RKO (cell line): ENCODE measurements around the gene VAC14.

Experiments used
- DNase-seq: peaks from one replicate; pipeline ENCODE4 v3.0.0-alpha.2; 2016; ENCODE audit warnings: low spot score

VAC14 gene

DNA sequence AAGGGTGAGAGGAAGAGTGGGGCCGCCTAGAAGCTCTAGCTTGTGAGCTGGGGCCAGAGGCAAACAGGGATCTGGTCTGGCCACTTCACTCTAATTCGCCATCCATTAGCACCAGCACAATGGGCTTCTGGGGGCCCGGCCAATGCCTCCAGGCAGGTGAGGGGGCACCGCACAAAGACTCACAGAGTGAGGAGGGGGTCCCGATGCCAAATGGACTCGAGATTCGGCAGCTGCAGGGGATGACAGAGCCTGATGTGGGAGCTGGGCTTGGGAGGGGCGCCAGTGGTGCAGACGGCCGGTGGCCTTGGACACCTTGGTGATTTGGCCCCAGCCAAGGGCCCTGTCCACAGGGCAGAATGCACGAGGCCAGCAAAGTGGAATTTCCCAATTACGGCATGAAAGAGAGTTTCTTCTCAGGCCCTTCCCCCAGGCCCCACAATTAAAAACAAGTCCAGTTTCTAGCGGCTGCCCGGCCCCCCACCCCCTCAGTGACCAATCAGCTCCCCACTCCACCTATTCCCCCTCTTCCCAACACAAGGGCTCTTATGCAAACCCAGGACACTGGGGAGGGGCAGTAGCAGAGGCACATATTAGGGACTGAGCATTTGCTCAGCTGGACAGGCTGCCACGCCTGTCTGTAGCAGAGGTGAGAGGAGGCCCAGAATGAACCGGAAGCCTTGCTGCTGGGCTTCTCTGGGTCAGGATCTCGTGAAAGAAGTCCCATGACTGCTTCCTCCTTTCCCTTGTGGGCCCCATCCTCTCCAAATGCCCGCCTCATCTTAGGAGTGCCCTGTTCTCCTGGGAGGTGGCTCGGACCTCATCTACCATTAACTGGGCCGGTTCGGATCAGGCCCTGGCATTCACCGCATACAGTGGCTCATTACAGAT, 75.7 kb downstream of the VAC14 start:
- DNase-seq, result no peak

DNA sequence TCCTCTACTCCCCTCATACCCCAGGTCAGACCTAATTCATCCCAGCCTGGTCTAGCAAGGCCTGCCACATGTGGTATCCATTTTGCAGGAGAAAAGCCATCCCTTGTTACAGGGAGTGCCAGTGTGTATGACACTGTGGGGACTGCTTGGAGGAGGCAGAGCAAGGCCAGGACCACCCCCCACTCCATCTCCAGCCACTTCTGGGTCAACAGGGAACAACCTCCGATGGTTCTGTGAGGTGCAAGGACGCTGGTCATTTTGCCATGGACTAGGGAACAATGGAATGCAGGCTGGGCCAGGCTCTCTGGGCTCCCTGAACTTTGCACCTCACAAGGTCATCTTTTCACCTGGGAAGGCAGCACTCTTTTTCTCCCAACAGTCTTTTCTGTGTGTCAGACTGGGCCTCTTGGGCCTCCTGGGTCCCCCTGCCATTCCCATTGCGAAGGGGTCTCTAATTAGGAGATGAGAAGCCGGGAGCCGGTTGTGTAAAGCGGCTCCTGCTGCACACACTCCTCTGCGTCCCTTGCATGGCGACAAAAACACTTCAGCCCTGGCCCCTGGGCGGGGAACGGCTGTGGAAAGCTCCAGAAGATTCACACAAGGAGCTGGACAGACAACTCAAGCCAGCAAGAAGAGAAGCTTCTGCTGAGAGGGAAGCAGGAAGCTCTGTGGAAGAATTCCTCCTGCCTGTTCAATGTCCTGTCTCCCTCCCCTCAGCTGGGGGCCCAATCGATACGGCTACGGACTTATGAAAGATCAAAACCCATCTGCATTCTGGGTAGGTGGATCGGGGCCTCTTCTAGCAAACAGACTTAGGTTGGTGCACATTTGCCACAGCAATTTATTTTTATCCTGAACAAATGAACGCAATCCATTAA, 76.6 kb downstream of the VAC14 start:
- DNase-seq, result no peak

DNA sequence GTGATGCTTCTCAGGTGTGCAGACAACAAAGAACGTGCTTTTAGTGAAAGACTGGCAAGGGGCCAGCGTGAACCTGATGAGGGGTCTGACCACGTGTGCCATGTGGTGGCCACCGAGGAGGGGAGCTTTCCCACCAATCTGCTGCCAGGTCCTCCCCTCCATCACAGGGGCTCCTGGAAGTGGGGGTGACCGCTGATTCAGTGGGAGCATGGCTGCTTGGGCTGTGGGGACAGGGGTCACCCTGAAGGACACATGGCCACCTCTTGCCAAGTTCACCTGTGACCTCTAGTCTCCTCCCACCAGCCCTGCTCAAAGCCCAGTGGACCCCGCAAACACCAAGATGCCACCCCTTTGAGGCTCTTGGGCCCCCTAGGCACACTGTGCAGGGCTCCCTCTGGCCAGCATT, 77.2 kb downstream of the VAC14 start:
- DNase-seq, result no peak

DNA sequence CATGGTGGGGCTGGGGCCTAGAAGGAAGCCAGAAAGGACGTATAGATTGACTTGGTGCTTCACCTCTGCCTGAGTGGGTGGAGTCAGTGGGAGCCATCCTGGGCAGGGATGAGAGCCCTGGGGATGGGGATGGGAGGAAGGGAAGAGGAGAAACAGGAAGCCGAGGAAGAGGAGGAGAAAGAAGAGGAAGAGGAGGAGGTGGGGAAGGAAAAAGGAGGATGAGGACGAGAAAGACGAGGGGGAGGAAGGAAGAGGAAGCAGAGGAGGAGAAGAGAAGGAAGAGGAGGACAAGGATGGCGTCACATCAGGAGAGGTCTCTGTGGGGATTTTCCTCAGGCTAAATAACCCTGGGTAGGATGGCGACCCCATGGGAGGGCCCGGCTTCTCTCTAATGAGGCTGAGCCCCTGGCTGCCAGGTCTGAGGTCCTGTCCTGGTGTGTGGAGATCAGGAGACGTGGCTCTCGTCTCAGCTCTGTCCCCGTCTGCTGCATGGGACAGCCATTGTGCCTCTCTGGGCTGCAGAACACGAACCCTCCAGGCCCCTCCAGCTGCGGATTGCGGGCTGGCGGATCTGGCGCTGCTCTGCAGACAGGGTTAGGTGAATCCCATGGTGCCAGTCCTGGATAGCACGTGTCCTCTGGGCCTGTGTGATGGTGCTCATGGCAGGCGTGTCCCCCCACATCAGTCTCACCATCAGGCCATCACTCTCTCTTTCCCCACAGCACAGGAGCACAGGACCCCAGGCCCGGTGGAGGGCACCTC, 79.6 kb downstream of the VAC14 start:
- no peak for DNase-seq

DNA sequence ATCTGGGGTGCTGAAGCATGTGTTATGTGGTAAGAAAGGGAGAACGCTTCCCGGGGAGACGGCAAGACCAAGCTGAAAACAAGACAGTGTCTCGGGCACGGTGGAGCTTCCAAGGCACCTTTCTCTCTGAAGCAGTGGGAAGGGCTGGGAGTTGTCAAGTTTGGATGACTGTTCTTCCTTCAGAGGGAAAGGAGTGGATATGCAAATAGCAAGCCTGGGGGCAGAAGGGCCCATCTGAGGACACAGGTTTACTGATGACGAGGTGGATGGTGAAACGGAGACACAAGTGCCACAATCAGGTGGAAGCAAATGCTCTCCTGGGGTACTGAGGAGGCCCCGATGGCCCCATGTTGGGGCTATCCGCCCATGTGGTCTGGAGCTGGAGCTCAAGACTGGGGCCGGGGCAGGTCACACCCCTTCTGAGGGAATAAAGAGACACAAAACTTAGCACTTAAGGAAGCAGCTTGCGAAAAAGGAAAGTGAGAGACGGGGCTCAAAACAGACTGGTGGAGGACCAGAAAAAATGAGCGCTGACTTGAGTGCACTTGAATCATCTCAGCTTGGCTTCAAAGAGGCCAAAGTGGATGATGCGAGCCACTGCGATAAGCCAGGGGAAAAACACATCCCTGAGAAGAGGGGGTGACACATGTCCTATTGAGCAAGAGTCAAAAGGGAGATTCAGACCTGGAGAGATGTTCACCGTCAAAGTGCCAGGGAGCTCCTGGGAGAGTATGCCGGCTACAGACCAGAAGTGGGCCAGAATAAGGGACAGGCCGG, 80.3 kb downstream of the VAC14 start:
- DNase-seq, result no peak

DNA sequence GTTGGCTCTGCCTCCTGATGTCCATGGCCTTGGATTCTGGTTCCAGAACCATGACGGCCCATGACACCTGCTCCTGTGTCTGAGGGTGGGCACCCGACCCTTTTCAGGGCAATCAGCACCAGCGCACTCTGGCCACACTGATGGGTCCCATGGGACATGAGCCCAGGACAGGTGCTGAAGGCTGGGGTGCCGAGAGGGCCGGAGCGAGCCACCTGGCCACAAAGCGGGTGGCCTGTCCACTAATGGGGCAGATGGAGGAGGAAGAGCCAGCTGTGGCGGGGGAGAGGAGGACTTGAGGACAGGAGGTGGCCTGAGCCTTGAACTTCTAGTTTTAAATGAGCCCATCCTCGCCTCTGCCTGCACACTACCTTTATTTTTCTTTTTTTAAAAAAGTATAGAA, 83.9 kb downstream of the VAC14 start:
- DNase-seq, result no peak

DNA sequence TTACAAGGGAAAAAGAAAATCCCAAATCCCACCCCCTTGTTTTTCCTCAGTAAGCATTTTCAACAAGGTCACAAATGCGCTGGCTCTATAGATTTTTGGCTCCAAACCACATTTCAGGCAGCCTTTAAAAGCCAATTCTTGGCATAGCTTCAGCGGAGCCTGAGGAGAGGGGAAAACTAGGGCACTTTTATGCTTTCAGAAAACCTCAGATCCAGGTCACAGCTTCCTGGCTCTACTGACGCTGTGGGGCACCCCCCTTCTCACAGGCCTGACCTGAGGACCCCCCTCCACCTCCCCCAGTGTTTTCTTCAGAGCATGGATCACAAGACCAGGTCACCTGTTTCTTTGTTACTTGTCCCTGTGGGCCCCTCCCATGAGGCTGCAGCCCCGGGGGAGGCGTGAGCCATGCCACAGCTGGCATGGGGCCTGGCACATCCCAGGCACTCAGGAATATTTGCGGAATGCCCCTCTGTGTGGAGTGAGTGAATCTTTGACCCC, 85.0 kb downstream of the VAC14 start:
- DNase-seq, result no peak

DNA sequence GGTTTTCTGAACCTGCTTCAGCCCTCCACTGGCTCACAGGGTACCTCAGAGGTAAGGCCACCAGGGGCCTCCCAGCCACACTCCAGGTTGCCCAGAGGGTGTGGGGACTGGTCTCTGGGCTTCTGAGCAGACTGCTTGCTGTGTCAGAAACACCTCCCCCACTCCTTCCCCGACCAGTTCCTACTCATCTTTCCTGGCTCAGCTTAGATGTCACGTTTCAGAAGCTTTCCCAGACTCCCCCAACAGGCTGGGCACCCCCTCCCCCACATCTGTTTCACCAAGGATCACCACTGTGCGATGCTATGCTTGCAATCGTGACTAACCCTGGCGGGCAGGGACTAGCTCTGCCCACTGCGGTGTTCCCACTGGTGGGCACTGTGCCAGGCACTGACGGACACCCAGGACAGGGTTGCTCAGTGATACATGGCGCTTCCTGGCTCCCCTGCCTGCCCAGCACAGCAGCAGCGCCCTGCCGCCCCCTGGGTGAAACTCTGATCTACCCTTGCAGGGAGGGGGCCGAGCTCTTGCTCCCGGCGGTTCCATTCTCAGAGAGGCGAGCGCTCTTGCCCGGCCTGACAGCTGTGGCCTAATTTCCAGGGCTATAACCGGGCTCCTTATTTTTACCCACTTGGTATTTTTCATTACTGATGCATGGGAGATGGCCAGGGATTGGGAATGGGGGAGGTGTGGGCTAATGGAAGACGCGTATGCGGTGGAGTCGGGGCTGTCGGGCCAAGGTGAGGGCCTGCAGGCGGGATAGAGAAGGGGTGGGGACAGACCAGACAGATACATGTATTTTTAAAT, 85.7 kb downstream of the VAC14 start:
- DNase-seq, result no peak

DNA sequence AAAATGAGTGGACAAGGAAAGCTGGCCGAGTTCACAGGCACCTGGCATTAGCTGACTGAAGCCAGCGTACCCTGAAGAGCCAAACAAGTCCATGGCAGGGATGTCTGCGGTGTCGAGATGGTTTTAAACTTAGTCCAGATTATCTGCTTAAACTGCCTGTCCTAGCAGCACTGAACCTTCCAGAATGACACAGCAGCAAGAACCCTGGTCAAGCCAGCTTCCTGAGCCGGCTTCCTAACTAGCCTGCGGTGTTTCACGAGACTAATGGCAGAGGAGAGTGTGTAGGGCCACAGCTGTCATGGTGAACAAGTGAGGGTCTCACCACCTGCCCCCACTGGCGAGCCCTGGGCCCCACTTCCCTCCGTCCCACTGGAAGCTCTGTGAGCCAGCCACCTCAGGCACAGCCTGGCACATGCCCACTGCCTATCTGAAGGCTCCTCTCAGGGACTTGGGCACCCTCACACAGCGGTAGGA, 86.3 kb downstream of the VAC14 start:
- no peak for DNase-seq

- no peak for DNase-seq
Measured at GRCh38 chr16:70713824-70714223, 87.1 kb downstream of the VAC14 start.

DNA sequence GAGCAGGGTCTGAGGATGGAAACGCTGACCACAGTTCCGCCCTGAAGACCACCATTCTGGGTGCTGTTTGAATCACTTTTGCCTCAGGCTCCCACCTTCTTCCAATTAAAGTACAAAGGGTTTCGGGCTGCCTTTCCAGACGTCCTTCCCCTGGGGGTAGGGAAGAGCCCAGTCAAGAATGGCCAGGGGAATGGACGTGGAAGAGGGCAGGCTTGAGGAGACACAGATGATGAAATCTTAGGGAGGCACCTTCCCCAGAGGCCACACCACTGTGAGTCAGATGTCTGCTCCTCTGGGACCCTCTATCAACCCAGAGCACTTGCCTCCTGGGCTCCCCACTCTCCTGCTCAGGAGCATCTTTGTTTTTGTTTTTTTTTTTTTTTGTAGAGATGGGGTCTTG, 87.6 kb downstream of the VAC14 start:
- no peak for DNase-seq

DNA sequence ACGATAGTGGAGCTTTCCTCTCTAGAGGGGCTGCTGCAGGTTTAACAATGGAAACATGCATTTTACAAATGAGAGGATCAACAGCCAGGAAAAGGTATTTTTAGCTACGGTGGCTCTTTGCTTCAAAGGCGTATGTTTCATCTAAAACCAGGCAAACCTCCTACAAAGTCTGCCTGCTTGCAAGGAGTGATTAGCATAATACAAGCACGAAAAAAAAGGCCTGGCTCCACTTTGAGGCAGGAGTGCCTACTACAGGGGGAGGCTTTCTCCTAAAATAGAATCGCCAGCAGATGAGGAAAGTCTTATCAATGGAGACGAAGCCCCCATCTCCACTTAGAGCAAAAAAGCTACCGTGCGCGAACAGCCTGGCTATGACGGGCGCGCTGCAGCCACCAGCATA, 88.0 kb downstream of the VAC14 start:
- DNase-seq, result no peak

DNA sequence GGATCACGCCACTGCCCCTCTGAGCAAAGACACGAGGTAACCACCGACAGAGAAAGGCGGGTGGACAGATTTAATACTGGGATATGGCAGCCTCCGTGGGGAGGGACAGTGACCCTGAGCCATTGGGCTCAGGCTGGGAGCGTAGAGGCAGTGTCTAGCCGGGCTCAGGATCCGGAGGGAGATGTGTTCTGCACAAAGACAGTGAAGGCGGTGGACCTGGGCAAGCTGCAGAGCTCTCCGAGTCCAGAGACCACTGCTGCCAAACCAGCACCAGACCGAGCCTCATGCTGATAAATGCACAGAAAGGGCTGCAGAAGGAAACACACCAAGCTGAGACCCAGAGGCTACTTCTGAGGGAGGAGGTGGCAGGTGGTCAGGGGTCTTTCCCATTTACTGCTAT, 88.6 kb downstream of the VAC14 start:
- no peak for DNase-seq

DNA sequence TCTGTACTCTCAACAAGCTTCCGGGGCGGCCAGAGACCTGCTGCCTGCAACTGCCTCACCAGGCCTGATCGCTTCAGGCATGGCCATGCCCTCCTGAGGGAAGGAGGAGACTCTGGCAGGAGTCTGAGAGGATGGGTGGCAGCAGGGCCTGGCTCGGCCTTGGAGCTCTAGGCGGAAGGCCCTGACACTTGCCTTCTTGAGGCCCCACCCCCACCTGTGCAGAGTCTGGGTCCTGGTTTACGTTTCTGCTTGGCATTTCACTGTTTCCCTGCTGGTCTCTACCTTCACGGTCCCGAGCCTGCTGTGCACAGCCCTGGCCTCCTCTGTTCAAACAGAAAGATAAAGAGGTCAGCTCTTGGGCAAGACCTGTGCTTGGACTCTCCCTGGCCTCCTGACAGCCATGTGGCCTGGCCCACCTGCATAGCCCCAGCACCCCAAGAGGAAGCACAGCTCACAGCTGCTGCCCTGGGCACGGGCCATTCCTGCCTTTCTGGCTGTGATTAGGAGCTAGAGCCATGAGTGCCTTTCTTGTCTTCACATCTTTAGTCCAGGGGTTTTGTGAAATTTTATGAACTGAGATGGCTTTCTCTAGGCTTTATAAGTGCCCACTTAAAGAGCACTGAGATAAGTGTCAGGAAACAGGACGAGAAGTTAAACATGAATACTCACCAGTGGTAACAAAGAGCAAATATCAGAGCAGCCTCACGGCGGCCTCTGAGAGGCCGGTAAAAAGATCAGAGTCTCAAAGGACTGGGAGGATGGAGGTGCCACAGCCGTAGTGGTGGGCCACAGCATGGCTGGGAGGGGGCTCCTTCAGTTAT, 89.5 kb downstream of the VAC14 start:
- DNase-seq, result no peak

- DNase-seq, result no peak
Measured at GRCh38 chr16:70710422-70711210, 90.3 kb downstream of the VAC14 start.

DNA sequence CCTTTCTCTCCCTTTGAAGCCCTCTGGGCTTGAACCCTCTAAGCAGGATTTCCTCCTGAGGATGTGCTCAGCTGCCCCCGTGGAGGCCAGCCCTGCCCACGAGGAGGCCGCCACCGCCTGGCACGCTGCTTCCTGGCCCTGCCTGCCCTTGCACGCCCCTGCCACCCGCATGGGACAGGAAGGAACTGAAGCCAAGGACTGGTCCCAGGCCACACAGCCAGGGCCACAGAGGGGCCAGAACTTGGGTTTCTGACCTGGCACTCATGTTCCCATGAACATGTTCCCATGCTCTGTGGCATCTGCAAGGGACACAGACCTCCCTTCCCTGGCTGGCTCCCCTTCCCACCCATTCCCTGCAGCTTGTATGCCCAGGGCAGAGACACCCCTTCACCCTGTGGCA, 91.0 kb downstream of the VAC14 start:
- no peak for DNase-seq

- DNase-seq, result no peak
Measured at GRCh38 chr16:70709457-70709856, 91.5 kb downstream of the VAC14 start.

DNA sequence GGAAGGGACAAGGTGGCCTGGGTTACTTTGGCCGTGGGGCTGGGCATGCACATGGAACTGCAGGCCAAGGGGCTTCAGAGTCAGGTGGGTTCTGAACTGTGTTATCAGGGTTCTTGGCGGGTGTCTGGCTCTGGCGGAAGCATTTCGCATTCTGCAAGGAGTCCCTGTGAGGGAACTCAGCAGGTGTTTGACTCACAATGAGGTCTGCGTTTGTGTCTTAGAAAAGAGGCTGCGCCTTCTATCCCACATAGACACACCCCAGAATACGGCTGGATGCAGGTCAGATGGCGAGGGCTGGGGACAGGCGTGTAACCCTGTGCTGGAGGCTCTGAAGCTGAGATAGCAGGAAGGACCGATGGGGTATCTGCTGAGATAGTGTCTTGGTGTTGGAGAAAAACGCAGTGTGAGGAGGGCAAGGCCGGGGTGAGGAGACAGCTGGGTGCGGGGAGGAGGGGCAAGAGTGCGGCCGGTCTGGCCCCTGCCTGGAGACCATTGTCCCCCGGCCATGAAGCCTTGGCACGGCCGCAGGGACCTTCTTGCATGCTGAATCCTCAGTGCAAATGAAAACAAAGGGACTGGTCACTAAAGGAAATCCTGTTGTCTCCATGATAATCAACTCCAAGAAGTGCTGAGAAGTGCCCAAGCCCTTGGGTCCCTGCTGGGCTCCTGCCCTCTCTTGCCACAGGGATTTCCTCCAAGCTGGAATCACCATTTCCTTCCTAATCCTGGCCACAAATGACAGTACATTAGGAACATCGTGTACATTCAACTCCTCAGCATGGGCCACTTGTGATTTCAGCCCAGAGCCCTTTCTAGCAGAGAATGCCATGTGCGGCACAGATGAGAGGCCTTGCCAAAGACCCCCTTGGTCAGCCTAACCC, 92.4 kb downstream of the VAC14 start:
- no peak for DNase-seq
